ENCODE data around the gene CEBPA. TPM values are rescaled to one million over a fixed set of nuclear protein-coding genes. Genes with fewer than 3 reads are reported as not detected.
"Not testable (repeated sequence)": the region's sequence is repeated elsewhere in the genome, so short reads cannot be mapped to it uniquely, and the experiment has no call there.

Gene CEBPA
- polyA plus RNA-seq, 1 experiment: 0.50 TPM

DNA sequence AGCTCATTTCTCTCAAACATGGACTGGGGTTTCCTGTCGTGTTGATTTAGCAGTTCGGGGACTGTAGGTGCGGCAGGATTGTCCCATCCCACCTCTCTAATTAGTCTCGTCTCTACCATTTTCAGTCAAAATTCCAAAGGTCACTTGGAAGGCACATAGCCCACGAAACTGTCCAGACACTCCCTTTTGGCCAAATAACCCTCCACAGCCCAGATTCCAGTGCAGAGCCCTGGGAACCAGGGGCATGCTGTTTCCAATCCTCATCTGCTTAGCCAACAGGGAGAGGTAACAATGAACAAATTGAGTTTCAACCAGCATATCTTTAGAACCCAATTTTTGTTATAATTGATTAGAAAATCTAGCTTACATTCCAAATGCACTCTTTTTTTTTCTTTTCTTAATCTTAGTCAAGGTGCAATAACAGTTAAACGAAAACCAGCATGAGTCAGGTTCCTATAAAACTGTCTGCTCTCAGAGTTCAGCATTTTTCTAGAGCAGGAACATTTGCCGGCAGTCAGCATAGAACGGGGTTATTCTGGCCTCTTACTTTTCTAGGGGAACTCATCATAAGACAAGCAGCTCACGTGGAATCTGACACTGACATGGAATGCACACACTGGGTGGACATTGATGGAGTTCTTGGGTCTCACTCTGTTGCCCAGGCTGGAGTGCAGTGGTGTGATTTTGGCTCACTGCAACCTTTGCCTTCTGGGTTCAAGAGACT, 14.4 kb upstream of the CEBPA start:
- H3K36me3 ChIP-seq (ENCODE audit: control insufficient read depth, insufficient read depth, low read length): no peaks in the 10 kb centered on the region
- H3K4me3 ChIP-seq (ENCODE audit: low read depth, low read length): no peak overlapping the region
- CTCF ChIA-PET: interaction anchor here (2.2 kb wide), 1 partner anchor 14 kb away, joined by 8 read pairs; the partner anchor contains the start of gene CEBPA
- DNase-seq (ENCODE audit: low read depth): no peak
- H3K27me3 ChIP-seq (ENCODE audit: control insufficient read depth, insufficient read depth, low read length): no peaks in the 10 kb centered on the region
- TF ChIP-seq, protein P1, sequence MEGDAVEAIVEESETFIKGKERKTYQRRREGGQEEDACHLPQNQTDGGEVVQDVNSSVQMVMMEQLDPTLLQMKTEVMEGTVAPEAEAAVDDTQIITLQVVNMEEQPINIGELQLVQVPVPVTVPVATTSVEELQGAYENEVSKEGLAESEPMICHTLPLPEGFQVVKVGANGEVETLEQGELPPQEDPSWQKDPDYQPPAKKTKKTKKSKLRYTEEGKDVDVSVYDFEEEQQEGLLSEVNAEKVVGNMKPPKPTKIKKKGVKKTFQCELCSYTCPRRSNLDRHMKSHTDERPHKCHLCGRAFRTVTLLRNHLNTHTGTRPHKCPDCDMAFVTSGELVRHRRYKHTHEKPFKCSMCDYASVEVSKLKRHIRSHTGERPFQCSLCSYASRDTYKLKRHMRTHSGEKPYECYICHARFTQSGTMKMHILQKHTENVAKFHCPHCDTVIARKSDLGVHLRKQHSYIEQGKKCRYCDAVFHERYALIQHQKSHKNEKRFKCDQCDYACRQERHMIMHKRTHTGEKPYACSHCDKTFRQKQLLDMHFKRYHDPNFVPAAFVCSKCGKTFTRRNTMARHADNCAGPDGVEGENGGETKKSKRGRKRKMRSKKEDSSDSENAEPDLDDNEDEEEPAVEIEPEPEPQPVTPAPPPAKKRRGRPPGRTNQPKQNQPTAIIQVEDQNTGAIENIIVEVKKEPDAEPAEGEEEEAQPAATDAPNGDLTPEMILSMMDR (IDR thresholded peaks at IDR 0.05; ENCODE audit: insufficient read depth, low read depth, low read length): no peak
- POLR2A ChIA-PET: no interaction called here

DNA sequence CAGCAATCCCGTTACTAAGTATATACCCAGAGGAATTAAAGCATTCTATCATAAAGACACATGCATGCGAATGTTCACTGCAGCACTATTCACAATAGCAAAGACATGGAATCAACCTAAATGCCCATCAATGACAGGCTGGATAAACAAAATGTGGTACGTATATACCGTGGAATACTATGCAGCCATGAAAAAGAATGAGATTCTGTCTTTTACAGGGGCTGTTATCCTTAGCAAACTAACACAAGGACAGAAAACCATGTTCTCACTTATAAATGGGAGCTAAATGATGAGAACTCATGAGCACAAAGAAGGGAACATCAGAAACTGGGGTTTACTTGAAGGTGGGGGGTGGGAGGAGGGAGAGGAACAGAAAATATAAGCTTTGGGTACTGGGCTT, 10.5 kb upstream of the CEBPA start:
- H3K4me3 ChIP-seq (ENCODE audit: low read depth, low read length); DNase-seq (ENCODE audit: low read depth); H3K27me3 ChIP-seq (ENCODE audit: control insufficient read depth, insufficient read depth, low read length); POLR2A ChIA-PET; H3K36me3 ChIP-seq (ENCODE audit: control insufficient read depth, insufficient read depth, low read length): not testable (repeated sequence)
- CTCF ChIA-PET: interaction anchor here (3.1 kb wide), 1 partner anchor 9 kb away, joined by 11 read pairs; the partner anchor contains the start of gene CEBPA

DNA sequence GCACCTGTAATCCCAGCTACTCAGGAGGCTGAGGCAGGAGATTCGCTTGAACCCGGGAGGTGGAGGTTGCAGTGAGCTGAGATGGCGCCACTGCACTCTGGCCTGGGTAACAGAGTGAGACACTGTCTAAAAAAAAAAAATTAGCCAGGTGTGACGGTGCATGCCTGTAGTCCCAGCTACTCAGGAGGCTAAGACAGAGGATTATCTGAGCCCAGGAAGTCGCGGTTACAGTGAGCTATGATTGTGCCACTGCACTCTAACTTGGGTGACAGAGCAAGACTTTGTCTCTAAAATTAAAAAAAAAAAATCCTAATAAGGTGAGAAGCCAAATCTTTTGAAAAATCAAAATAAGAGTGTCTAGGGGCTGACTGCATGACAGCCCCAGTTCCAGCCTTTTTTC, 9.7 kb upstream of the CEBPA start:
- Histone ChIP-seq H3K27me3 (ENCODE audit: control insufficient read depth, insufficient read depth, low read length) (no peaks in the 10 kb centered on the region; the same call in 1 of the 2 replicates), H3K4me3 (ENCODE audit: low read depth, low read length) (no peak overlapping the region), H3K36me3 (ENCODE audit: control insufficient read depth, insufficient read depth, low read length) (no peaks in the 10 kb centered on the region)
- ChIA-PET CTCF (interaction anchor here (3.1 kb wide), 1 partner anchor 9 kb away, joined by 11 read pairs; the partner anchor contains the start of gene CEBPA), POLR2A (no interaction called here)
- no peak for DNase-seq (ENCODE audit: low read depth)
- TF ChIP-seq, protein P1 (IDR thresholded peaks at IDR 0.05; ENCODE audit: insufficient read depth, low read depth, low read length): no peak

DNA sequence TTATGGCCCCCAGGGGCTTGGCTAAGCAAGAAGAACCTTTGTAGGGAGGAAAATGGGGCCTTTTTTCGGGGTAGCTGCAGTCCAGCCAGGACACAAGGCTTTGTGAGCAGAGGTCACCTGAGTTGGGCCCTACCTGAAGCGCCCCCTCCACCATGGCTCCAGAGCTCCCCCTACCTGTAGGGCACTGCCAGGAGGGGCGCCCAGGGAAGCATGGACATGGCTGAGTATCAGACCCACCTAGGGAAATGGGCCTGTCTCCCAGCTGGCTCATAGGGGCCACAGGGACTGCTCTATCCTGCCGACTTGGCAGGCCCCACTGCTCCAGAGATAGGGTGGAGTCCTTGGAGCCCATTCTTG, 9.0 kb upstream of the CEBPA start:
- no peaks in the 10 kb centered on the region for H3K36me3 ChIP-seq (ENCODE audit: control insufficient read depth, insufficient read depth, low read length)
- POLR2A ChIA-PET: no interaction called here
- DNase-seq (ENCODE audit: low read depth): no peak
- no peaks in the 10 kb centered on the region; the same call in 1 of the 2 replicates for H3K27me3 ChIP-seq (ENCODE audit: control insufficient read depth, insufficient read depth, low read length)
- H3K4me3 ChIP-seq (ENCODE audit: low read depth, low read length): no peak overlapping the region
- TF ChIP-seq, protein P1 (IDR thresholded peaks at IDR 0.05; ENCODE audit: insufficient read depth, low read depth, low read length): no peak
- CTCF ChIA-PET: interaction anchor here (0.8 to 3.1 kb wide), 2 partner anchors 8 to 27 kb away, joined by 3 to 11 read pairs; partner anchors contain the start of gene CEBPA

DNA sequence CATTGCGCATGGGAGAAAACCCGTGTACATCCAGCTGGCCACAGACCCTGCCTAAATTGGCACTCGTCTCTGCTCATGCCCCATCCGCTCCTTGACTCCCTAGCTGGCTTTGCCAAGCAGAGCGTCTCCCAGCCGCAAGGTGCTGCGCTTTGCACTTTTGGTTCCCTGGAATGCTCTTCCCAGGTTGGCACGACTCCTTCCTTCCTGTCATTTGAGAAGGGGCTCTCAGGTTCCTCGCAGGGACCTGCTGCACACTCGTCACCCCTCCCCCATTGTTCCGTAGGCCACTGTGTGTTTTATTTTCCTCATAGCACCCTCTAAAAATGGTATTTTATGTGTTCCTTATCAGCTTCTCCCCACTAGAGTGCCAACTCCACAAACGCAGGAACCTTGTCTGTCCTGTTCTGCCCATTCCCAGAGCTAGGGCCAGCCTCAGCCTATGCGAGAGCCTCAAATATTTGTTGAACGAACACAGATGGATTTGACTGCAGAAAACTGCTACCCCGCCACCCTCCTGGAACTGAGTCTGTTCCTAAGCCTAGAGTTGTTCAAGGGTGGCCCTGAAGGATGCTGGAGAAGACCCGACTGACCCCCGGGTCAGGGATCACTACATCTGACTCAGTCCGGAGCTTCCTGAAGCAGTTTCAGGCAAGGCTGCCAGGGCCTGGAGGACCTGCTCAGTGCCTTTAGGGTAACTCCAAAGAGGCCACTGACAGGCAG, 8.4 kb upstream of the CEBPA start:
- H3K36me3 ChIP-seq (ENCODE audit: control insufficient read depth, insufficient read depth, low read length): no peaks in the 10 kb centered on the region
- H3K4me3 ChIP-seq (ENCODE audit: low read depth, low read length): no peak overlapping the region
- ChIA-PET CTCF (interaction anchor here (0.8 to 3.1 kb wide), 2 partner anchors 7 to 27 kb away, joined by 3 to 11 read pairs; partner anchors contain the start of gene CEBPA), POLR2A (no interaction called here)
- H3K27me3 ChIP-seq (ENCODE audit: control insufficient read depth, insufficient read depth, low read length): no peaks in the 10 kb centered on the region; the same call in 1 of the 2 replicates
- no peak for DNase-seq (ENCODE audit: low read depth)
- TF ChIP-seq, protein P1 (IDR thresholded peaks at IDR 0.05; ENCODE audit: insufficient read depth, low read depth, low read length): no peak
